ENCODE data around the gene TRAPPC1. TPM values are rescaled to one million over a fixed set of nuclear protein-coding genes. Genes with fewer than 3 reads are reported as not detected.

The TRAPPC1 gene
- total RNA-seq = 10 to 100 TPM; 19.4 to 41.7 (median 30.0) TPM

DNA sequence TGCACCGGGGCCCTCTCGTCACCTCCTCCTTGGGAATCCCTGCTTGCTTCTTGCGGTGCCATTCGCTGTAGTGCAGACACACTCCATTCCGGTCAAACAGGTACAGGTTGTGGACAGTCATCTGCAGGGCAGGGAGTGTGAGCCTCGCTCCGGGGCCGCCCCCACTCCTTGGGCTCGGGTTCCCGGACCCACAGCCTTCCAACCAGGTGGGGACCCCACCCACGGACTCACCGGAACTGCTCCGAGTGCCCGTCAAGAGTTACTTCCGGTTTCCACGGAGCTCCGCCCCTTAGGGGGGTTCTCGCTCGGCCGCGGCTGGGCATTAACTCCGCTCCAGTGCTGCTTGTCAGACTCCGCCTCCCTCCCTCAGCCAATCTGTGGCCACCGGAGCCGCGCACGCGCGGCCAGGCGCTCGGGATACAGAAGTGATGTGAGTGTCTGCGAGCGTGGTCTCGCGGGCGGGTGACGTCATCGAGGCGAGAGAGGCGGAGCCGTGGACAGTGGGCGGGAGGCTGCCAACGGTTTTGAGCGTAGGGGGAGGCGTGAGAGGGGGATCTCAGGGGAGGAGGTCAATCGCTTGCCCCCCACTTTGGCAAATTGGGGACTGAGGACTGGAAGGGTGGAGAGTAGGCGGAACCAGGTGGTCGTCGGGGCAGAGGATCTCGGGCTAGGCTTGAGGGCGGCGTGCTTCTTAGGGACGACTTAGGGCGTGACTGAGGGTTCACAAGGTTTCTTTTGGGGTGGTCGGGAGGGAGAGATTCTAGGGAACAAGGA is at the start of gene TRAPPC1, which contains the start of gene CNTROB:
TSS of gene TRAPPC1 (minus strand) at position 238 of the 774 bp plus-strand sequence. CDS start at position 121, 117 bp downstream.
TSS of gene CNTROB (plus strand) at position 498 of the 774 bp plus-strand sequence. CDS start 874 bp downstream, outside the sequence.
- TF ChIP-seq CTCF (IDR thresholded peaks at IDR 0.05 in 4 of 5, conservative IDR thresholded peaks at IDR 0.05 in 1 of 5) (no peak), POLR2A (IDR thresholded peaks at IDR 0.05) (peak; percentile 78)
- in situ Hi-C loops (cut with MboI; ENCODE audit: low sequenced_read_pairs in 4 of 4) (loop anchor here in 1 of 4 donors (5.0 kb wide), 1 partner anchor 55 kb away; no protein-coding TSS in a partner anchor), intact Hi-C loops (cut with DNase I; ENCODE audit: low total_unique reads) (loop anchor here (1.0 to 5.0 kb wide), 4 partner anchors 17 to 75 kb away; partner anchors contain the start of genes CYB5D1, NAA38 and TMEM88)
- Histone ChIP-seq H3K27ac (peak within 1 kb of the TSS; percentile 83 to 90 (median 87)), H3K36me3 (peaks cover 0 to 26% of the 10 kb centered on the region in 2 donors), H3K9me3 (no peaks in the 10 kb centered on the region), H3K4me1 (peaks cover 17 to 19% of the 10 kb centered on the region in 2 donors), H3K27me3 (no peaks in the 10 kb centered on the region), H3K4me3 (peak within 1 kb of the TSS; percentile 85 to 97 (median 94))
- peak; percentile 97 to 98 for ATAC-seq
- DNase-seq = peak; percentile 99 to 100

- H3K27me3 ChIP-seq = no peaks in the 10 kb centered on the region
- DNase-seq (no peak), ATAC-seq (no peak)
- in situ Hi-C loops (cut with MboI; ENCODE audit: low sequenced_read_pairs in 4 of 4) (loop anchor here in 3 of 4 donors (25.0 kb wide), 2 partner anchors 116 to 241 kb away; partner anchors contain the start of genes CYB5D1 (in 2 of the 3), NAA38 (in 2 of the 3) and TMEM88 (in 2 of the 3)), intact Hi-C loops (cut with DNase I; ENCODE audit: low total_unique reads) (no loop called here)
- H3K9me3 ChIP-seq = no peaks in the 10 kb centered on the region
- H3K36me3 ChIP-seq = no peaks in the 10 kb centered on the region
- H3K4me3 ChIP-seq = no peak overlapping the region
- TF ChIP-seq CTCF (IDR thresholded peaks at IDR 0.05 in 4 of 5, conservative IDR thresholded peaks at IDR 0.05 in 1 of 5) = no peak
- no peak for TF ChIP-seq POLR2A (IDR thresholded peaks at IDR 0.05)
- peaks cover 0 to 1% of the 10 kb centered on the region in 2 donors for H3K4me1 ChIP-seq
- no peak overlapping the region for H3K27ac ChIP-seq
Measured at GRCh38 chr17:7977805-7978204, 46.1 kb upstream of the TRAPPC1 start.

GRCh38 chr17:7977039-7977438 is 45.3 kb upstream of the TRAPPC1 start:
- Histone ChIP-seq H3K9me3 (no peaks in the 10 kb centered on the region), H3K36me3 (no peaks in the 10 kb centered on the region), H3K4me1 (peaks cover 7 to 8% of the 10 kb centered on the region in 2 donors), H3K4me3 (no peak overlapping the region), H3K27ac (no peak overlapping the region), H3K27me3 (no peaks in the 10 kb centered on the region)
- intact Hi-C loops (cut with DNase I; ENCODE audit: low total_unique reads) = no loop called here
- TF ChIP-seq POLR2A (IDR thresholded peaks at IDR 0.05) (no peak), CTCF (IDR thresholded peaks at IDR 0.05 in 4 of 5, conservative IDR thresholded peaks at IDR 0.05 in 1 of 5) (no peak)
- in situ Hi-C loops (cut with MboI; ENCODE audit: low sequenced_read_pairs in 4 of 4) = loop anchor here in 3 of 4 donors (25.0 kb wide), 2 partner anchors 115 to 240 kb away; partner anchors contain the start of genes CYB5D1 (in 2 of the 3), NAA38 (in 2 of the 3) and TMEM88 (in 2 of the 3)
- ATAC-seq (no peak), DNase-seq (no peak)

GRCh38 chr17:7974638-7975131 is 42.9 kb upstream of the TRAPPC1 start:
- ATAC-seq (no peak), DNase-seq (no peak)
- Histone ChIP-seq H3K27ac (no peak overlapping the region), H3K36me3 (no peaks in the 10 kb centered on the region), H3K27me3 (no peaks in the 10 kb centered on the region), H3K9me3 (no peaks in the 10 kb centered on the region), H3K4me3 (no peak overlapping the region), H3K4me1 (peaks cover 7 to 11% of the 10 kb centered on the region in 2 donors)
- intact Hi-C loops (cut with DNase I; ENCODE audit: low total_unique reads) = no loop called here
- in situ Hi-C loops (cut with MboI; ENCODE audit: low sequenced_read_pairs in 4 of 4) = loop anchor here in 3 of 4 donors (25.0 kb wide), 2 partner anchors 112 to 237 kb away; partner anchors contain the start of genes CYB5D1 (in 2 of the 3), NAA38 (in 2 of the 3) and TMEM88 (in 2 of the 3)
- no peak for TF ChIP-seq POLR2A (IDR thresholded peaks at IDR 0.05)
- TF ChIP-seq CTCF (IDR thresholded peaks at IDR 0.05 in 4 of 5, conservative IDR thresholded peaks at IDR 0.05 in 1 of 5) = no peak
